Renal cortical epithelial cell (primary cell): ENCODE measurements around the gene PRKD1. TPM values are rescaled to one million over a fixed set of nuclear protein-coding genes. Genes with fewer than 3 reads are reported as not detected.

Source experiments
- DNase-seq: peaks from one replicate; pipeline ENCODE4 v3.0.0-alpha.2; 2011; ENCODE audit warnings: low read depth
- total RNA-seq: library from RNA; depleted of rRNA; stranded (reverse); fragments of >200 nt; gene quantifications from 2 replicates; pipeline ENCODE4 v1.2.3, GENCODE V29; 2014

Gene PRKD1
- total RNA-seq, 1 donor from 2014 or later = 39.1 TPM

- DNase-seq = no peak
Observed at GRCh38 chr14:29616922-29617321, 310.7 kb downstream of the PRKD1 start.

- no peak for DNase-seq
Observed at GRCh38 chr14:29608861-29609260, 318.8 kb downstream of the PRKD1 start.

GRCh38 chr14:29607169-29607568 is 320.5 kb downstream of the PRKD1 start:
- DNase-seq = no peak

- no peak for DNase-seq
Observed at GRCh38 chr14:29603696-29604095, 324.0 kb downstream of the PRKD1 start.

- no peak for DNase-seq
Observed at GRCh38 chr14:29601616-29602015, 326.0 kb downstream of the PRKD1 start.

GRCh38 chr14:29587761-29588470 is 339.7 kb downstream of the PRKD1 start:
- peak; percentile 16 for DNase-seq

- no peak for DNase-seq
Observed at GRCh38 chr14:29587046-29587445, 340.6 kb downstream of the PRKD1 start.

GRCh38 chr14:29584992-29585391 is 342.7 kb downstream of the PRKD1 start:
- DNase-seq = peak; percentile 94

- DNase-seq = peak; percentile 16
Observed at GRCh38 chr14:29580763-29581162, 346.9 kb downstream of the PRKD1 start.

GRCh38 chr14:29579838-29580237 is 347.8 kb downstream of the PRKD1 start:
- DNase-seq = no peak

- DNase-seq = no peak
Observed at GRCh38 chr14:29576927-29577326, 350.7 kb downstream of the PRKD1 start.

GRCh38 chr14:29569194-29569593 is 358.5 kb downstream of the PRKD1 start:
- DNase-seq = no peak

- no peak for DNase-seq
Observed at GRCh38 chr14:29566194-29566593, 361.5 kb downstream of the PRKD1 start.

GRCh38 chr14:29558516-29558915 is 369.1 kb downstream of the PRKD1 start:
- DNase-seq = no peak

GRCh38 chr14:29554335-29554734 is 373.3 kb downstream of the PRKD1 start:
- DNase-seq = no peak

GRCh38 chr14:29553427-29553826 is 374.2 kb downstream of the PRKD1 start:
- DNase-seq = no peak

- DNase-seq = peak; percentile 71
Observed at GRCh38 chr14:29548948-29549370, 378.7 kb downstream of the PRKD1 start.

- DNase-seq = no peak
Observed at GRCh38 chr14:29545714-29546113, 381.9 kb downstream of the PRKD1 start.

GRCh38 chr14:29536886-29537511 is 390.6 kb downstream of the PRKD1 start:
- peak; percentile 27 for DNase-seq

- DNase-seq = no peak
Observed at GRCh38 chr14:29529418-29529817, 398.2 kb downstream of the PRKD1 start.

- DNase-seq = peak; percentile 50
Observed at GRCh38 chr14:29528889-29529288, 398.8 kb downstream of the PRKD1 start.

GRCh38 chr14:29527286-29527685 is 400.4 kb downstream of the PRKD1 start:
- DNase-seq = no peak
